WTC11 (cell line): ENCODE results near the gene SLC38A8. TPM values are rescaled to one million over a fixed set of nuclear protein-coding genes. Genes with fewer than 3 reads are reported as not detected.

Experiments
- ATAC-seq: fragments of 200-7000 bp; cut with Tn5 transposase; 2 replicates; pipeline ENCODE4 v1.10.0; 2021; ENCODE audit warnings: mild to moderate bottlenecking, moderate library complexity
- CTCF ChIA-PET: fragments of 300-600 bp; sonication (Branson Sonifier 250); formaldehyde crosslinking; loops from one replicate; lab custom pipeline; 2021; ENCODE audit warnings: antibody characterized with exemption; lab: Charles Lee
- POLR2A ChIA-PET: fragments of 350-600 bp; sonication (Branson Sonifier 250); formaldehyde crosslinking; loops from one replicate; lab custom pipeline; 2021; ENCODE audit warnings: antibody characterized with exemption; lab: Charles Lee
- DNase-seq: peaks from one replicate; pipeline ENCODE4 v3.0.0; 2021; ENCODE audit warnings: low spot score
- H3K27ac Mint-ChIP-seq: 2 replicates; pipeline ENCODE4 v1.8.0; 2021; ENCODE audit warnings: mixed read lengths
- H3K27me3 Mint-ChIP-seq: 2 replicates; pipeline ENCODE4 v1.8.0; 2021; ENCODE audit warnings: low read depth, mild to moderate bottlenecking, moderate library complexity, mixed read lengths
- H3K36me3 Mint-ChIP-seq: 2 replicates; pipeline ENCODE4 v1.8.0; 2021; ENCODE audit warnings: mixed read lengths
- H3K4me1 Mint-ChIP-seq: 2 replicates; pipeline ENCODE4 v1.8.0; 2022; ENCODE audit warnings: mixed read lengths
- H3K4me3 Mint-ChIP-seq: 2 replicates; pipeline ENCODE4 v1.8.0; 2021; ENCODE audit warnings: mild to moderate bottlenecking, moderate library complexity, mixed read lengths
- H3K9me3 Mint-ChIP-seq: 2 replicates; pipeline ENCODE4 v1.8.0; 2021; ENCODE audit warnings: mixed read lengths
- ATF2 ChIP-seq: sonication (generic); formaldehyde crosslinking; IDR thresholded peaks from 2 replicates; pipeline ENCODE4 v1.8.1; 2022; ENCODE audit warnings: low read depth, missing genetic modification reagents, borderline replicate concordance
- E2F5 ChIP-seq: sonication (generic); formaldehyde crosslinking; IDR thresholded peaks from 2 replicates; pipeline ENCODE4 v1.8.1; 2022; ENCODE audit warnings: mild to moderate bottlenecking, moderate library complexity, missing genetic modification reagents
- ERG ChIP-seq: fragments of 250-450 bp; sonication (Bioruptor Pico); IDR thresholded peaks from 2 replicates; pipeline ENCODE4 v1.8.0; 2021; ENCODE audit warnings: mild to moderate bottlenecking
- FOXJ3 ChIP-seq: sonication (generic); formaldehyde crosslinking; IDR thresholded peaks from 2 replicates; pipeline ENCODE4 v1.9.0; 2021; ENCODE audit warnings: missing genetic modification reagents, mild to moderate bottlenecking, borderline replicate concordance
- GTF2I ChIP-seq: fragments of 250-450 bp; sonication (Bioruptor Pico); conservative IDR thresholded peaks from 2 replicates; pipeline ENCODE4 v1.4.0; 2021; ENCODE audit warnings: mild to moderate bottlenecking
- MAX ChIP-seq: sonication (generic); formaldehyde crosslinking; IDR thresholded peaks from 2 replicates; pipeline ENCODE4 v1.8.0; 2022; ENCODE audit warnings: mild to moderate bottlenecking, missing genetic modification reagents
- MXD4 ChIP-seq: fragments of 250-450 bp; sonication (Bioruptor Pico); IDR thresholded peaks from 2 replicates; pipeline ENCODE4 v1.8.0; 2021; ENCODE audit warnings: mild to moderate bottlenecking, moderate library complexity, borderline replicate concordance
- NFE2L1 ChIP-seq: sonication (generic); formaldehyde crosslinking; IDR thresholded peaks from 2 replicates; pipeline ENCODE4 v1.8.1; 2023; ENCODE audit warnings: missing genetic modification reagents
- OVOL2 ChIP-seq: fragments of 250-450 bp; sonication (Bioruptor Pico); IDR thresholded peaks from 2 replicates; pipeline ENCODE4 v1.9.0; 2021; ENCODE audit warnings: mild to moderate bottlenecking, borderline replicate concordance
- PRRX2 ChIP-seq: fragments of 250-450 bp; sonication (Bioruptor Pico); IDR thresholded peaks from 2 replicates; pipeline ENCODE4 v1.8.0; 2021; ENCODE audit warnings: mild to moderate bottlenecking
- SMAD4 ChIP-seq: sonication (generic); formaldehyde crosslinking; IDR thresholded peaks from 2 replicates; pipeline ENCODE4 v1.8.0; 2022; ENCODE audit warnings: mild to moderate bottlenecking, missing genetic modification reagents
- SP1 ChIP-seq: sonication (generic); formaldehyde crosslinking; conservative IDR thresholded peaks from 2 replicates; pipeline ENCODE4 v1.8.1; 2022; ENCODE audit warnings: missing genetic modification reagents
- STAT6 ChIP-seq: sonication (generic); formaldehyde crosslinking; conservative IDR thresholded peaks from 2 replicates; pipeline ENCODE4 v1.8.1; 2023; ENCODE audit warnings: mild to moderate bottlenecking, low read depth, missing genetic modification reagents, moderate library complexity
- TCF7 ChIP-seq: sonication (generic); formaldehyde crosslinking; IDR thresholded peaks from 2 replicates; pipeline ENCODE4 v1.8.0; 2022; ENCODE audit warnings: mild to moderate bottlenecking, low read depth, missing genetic modification reagents, moderate library complexity
- TEAD4 ChIP-seq: sonication (generic); formaldehyde crosslinking; IDR thresholded peaks from 2 replicates; pipeline ENCODE4 v1.8.0; 2022; ENCODE audit warnings: mild to moderate bottlenecking, missing genetic modification reagents
- TP53 ChIP-seq: sonication (generic); formaldehyde crosslinking; IDR thresholded peaks from 2 replicates; pipeline ENCODE4 v1.8.1; 2023; ENCODE audit warnings: mild to moderate bottlenecking, missing genetic modification reagents
- ZNF232 ChIP-seq: sonication (generic); formaldehyde crosslinking; IDR thresholded peaks from 2 replicates; pipeline ENCODE4 v1.8.0; 2022; ENCODE audit warnings: mild to moderate bottlenecking, missing genetic modification reagents
- ZNF532 ChIP-seq: fragments of 250-450 bp; sonication (Bioruptor Pico); IDR thresholded peaks from 2 replicates; pipeline ENCODE4 v1.9.0; 2021; ENCODE audit warnings: mild to moderate bottlenecking, borderline replicate concordance
- ZSCAN18 ChIP-seq: fragments of 250-450 bp; sonication (Bioruptor Pico); IDR thresholded peaks from 2 replicates; pipeline ENCODE4 v2.1.2; 2022; ENCODE audit warnings: mild to moderate bottlenecking, moderate library complexity
- total RNA-seq: library from RNA; stranded (reverse); gene quantifications from 3 replicates; pipeline ENCODE4 v1.2.3, GENCODE V29; 2021

SLC38A8 gene
- total RNA-seq, 1 experiment from 2014 or later = not detected

GRCh38 chr16:84080378-84080777 lies 37.8 kb upstream of the SLC38A8 start (continued):
- TF ChIP-seq STAT6 (CRISPR knock-in tag) (no peak), FOXJ3 (CRISPR knock-in tag) (no peak), OVOL2 (no peak), SP1 (no peak), GTF2I (CRISPR knock-in tag) (no peak), MAX (no peak), TEAD4 (no peak)

- Mint-ChIP-seq H3K27me3 (no peaks in the 10 kb centered on the region), H3K4me3 (no peak overlapping the region)
- no peak for TF ChIP-seq SP1
- TF ChIP-seq, all 79 proteins: peak for 0
- Mint-ChIP-seq H3K4me1 (no peaks in the 10 kb centered on the region), H3K9me3 (no peaks in the 10 kb centered on the region), H3K27ac (no peak overlapping the region; the same call in 1 of the 2 replicates), H3K36me3 (peaks cover 31% of the 10 kb centered on the region)
- DNase-seq (no peak), ATAC-seq (no peak)
- ChIA-PET POLR2A (no interaction called here), CTCF (interaction anchor here (1.0 to 1.1 kb wide), 2 partner anchors 19 to 37 kb away, joined by 3 read pairs; partner anchors contain the start of gene MBTPS1)
Measured at GRCh38 chr16:84079664-84080063, 37.1 kb upstream of the SLC38A8 start.

GRCh38 chr16:84075376-84075775 lies 32.8 kb upstream of the SLC38A8 start:
- Mint-ChIP-seq H3K36me3 (peaks cover 23% of the 10 kb centered on the region), H3K27ac (no peak overlapping the region), H3K4me3 (no peak overlapping the region), H3K27me3 (no peaks in the 10 kb centered on the region), H3K9me3 (no peaks in the 10 kb centered on the region), H3K4me1 (no peaks in the 10 kb centered on the region)
- CTCF ChIA-PET = interaction anchor here (0.9 to 1.1 kb wide), 2 partner anchors 10 to 15 kb away, joined by 4 to 5 read pairs; no protein-coding TSS in a partner anchor
- DNase-seq (no peak), ATAC-seq (no peak)
- TF ChIP-seq E2F5 = no peak
- TF ChIP-seq NFE2L1 (CRISPR knock-in tag) = no peak
- no peak for TF ChIP-seq TP53 (CRISPR knock-in tag)
- no peak for TF ChIP-seq PRRX2 (CRISPR knock-in tag)
- no peak for TF ChIP-seq MXD4 (CRISPR knock-in tag)
- no peak for TF ChIP-seq ERG
- POLR2A ChIA-PET = no interaction called here

GRCh38 chr16:84074721-84075120 lies 32.1 kb upstream of the SLC38A8 start:
- CTCF ChIA-PET = interaction anchor here (0.5 to 1.1 kb wide), 2 partner anchors 10 to 487 kb away, joined by 3 to 5 read pairs; no protein-coding TSS in a partner anchor
- Mint-ChIP-seq H3K27me3 (no peaks in the 10 kb centered on the region), H3K36me3 (peaks cover 23% of the 10 kb centered on the region), H3K4me1 (no peaks in the 10 kb centered on the region), H3K9me3 (no peaks in the 10 kb centered on the region), H3K4me3 (no peak overlapping the region), H3K27ac (no peak overlapping the region)
- DNase-seq = no peak
- ATAC-seq = no peak
- POLR2A ChIA-PET = no interaction called here
- TF ChIP-seq OVOL2 (no peak), TCF7 (CRISPR knock-in tag) (no peak), ZNF532 (CRISPR knock-in tag) (no peak), ZSCAN18 (CRISPR knock-in tag) (no peak), SMAD4 (CRISPR knock-in tag) (no peak), ZNF232 (CRISPR knock-in tag) (no peak), ATF2 (CRISPR knock-in tag) (no peak)
